PFSK-1 (cell line): ENCODE data around the gene POLR3A.

Experiments
- FOXP2 ChIP-seq: optimal IDR thresholded peaks from 2 replicates; pipeline ENCODE3; 2011; ENCODE audit warnings: borderline replicate concordance, control low read depth, inconsistent platforms; ENCODE audit not compliant: insufficient read depth; ENCODE audit errors: extremely low read length, extremely low read depth
- POLR2AphosphoS5 ChIP-seq: IDR thresholded peaks from 2 replicates; pipeline ENCODE4 v1.6.1; 2012; ENCODE audit warnings: low read depth, mild to moderate bottlenecking, control low read depth, low read length, moderate library complexity
- SIN3A ChIP-seq: IDR thresholded peaks from 2 replicates; pipeline ENCODE4 v1.6.1; 2012; ENCODE audit warnings: mild to moderate bottlenecking, low read length, moderate library complexity, borderline replicate concordance; ENCODE audit not compliant: insufficient read depth
- TAF1 ChIP-seq: IDR thresholded peaks from 2 replicates; pipeline ENCODE4 v1.6.1; 2012; ENCODE audit warnings: low read length, control low read depth, borderline replicate concordance; ENCODE audit not compliant: insufficient read depth
- TF ChIP-seq, protein P1 (sequence below), 2 experiments: IDR thresholded peaks; 2 replicates each; pipeline versions ENCODE4 v1.6.1 to v1.8.0; 2011 to 2012; ENCODE audit warnings: low read depth in 2 of 2, low read length in 2 of 2, control low read depth in 1 of 2, inconsistent platforms in 1 of 2, mild to moderate bottlenecking in 1 of 2, moderate library complexity in 1 of 2; ENCODE audit not compliant: insufficient read depth in 1 of 2

The POLR3A gene

DNA sequence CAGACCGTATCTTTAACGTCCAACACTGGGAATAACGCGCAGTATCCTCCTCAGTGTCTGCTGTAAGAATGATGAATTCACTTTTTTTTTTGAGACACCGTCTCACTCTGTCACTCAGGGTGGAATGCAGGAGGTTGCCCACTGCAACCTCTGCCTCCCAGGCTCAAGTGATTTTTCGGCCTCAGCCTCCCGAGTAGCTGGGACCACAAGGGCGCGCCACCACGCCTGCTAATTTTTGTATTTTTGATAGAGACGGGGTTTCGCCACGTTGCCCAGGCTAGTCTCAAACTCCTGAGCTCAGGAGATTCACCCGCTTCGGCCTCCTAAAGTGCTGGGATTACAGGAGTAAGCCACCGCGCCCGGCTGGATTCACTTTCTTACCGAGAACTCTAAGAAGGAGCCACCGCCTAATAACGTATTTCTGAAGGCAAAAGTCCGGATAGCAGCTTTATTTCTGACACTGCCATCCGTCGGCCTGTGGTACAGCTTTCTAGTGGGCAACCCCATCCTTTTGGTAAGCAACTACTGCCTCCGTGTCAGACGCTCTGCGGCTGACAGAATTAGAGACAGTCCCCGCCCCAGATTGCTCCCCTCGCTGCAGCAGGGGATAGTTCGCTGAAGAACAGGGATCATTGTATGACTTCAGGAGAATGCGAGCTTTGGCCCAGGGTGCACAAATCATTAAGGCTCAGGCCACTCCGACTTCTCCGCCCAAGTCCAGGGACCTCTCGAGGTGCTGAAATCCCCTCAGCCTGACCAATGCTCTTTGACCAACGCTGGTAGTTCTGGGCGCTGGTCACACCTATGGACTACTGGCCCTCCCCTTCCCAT, 662 bp downstream of the POLR3A start:
- TF ChIP-seq, protein P1, sequence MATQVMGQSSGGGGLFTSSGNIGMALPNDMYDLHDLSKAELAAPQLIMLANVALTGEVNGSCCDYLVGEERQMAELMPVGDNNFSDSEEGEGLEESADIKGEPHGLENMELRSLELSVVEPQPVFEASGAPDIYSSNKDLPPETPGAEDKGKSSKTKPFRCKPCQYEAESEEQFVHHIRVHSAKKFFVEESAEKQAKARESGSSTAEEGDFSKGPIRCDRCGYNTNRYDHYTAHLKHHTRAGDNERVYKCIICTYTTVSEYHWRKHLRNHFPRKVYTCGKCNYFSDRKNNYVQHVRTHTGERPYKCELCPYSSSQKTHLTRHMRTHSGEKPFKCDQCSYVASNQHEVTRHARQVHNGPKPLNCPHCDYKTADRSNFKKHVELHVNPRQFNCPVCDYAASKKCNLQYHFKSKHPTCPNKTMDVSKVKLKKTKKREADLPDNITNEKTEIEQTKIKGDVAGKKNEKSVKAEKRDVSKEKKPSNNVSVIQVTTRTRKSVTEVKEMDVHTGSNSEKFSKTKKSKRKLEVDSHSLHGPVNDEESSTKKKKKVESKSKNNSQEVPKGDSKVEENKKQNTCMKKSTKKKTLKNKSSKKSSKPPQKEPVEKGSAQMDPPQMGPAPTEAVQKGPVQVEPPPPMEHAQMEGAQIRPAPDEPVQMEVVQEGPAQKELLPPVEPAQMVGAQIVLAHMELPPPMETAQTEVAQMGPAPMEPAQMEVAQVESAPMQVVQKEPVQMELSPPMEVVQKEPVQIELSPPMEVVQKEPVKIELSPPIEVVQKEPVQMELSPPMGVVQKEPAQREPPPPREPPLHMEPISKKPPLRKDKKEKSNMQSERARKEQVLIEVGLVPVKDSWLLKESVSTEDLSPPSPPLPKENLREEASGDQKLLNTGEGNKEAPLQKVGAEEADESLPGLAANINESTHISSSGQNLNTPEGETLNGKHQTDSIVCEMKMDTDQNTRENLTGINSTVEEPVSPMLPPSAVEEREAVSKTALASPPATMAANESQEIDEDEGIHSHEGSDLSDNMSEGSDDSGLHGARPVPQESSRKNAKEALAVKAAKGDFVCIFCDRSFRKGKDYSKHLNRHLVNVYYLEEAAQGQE (IDR thresholded peaks at IDR 0.05; ENCODE audit: insufficient read depth in 1 of 2, low read depth in 2 of 2, low read length in 2 of 2): no peak
- TF ChIP-seq TAF1 (no peak), POLR2AphosphoS5 (no peak), SIN3A (no peak), FOXP2 (no peak)

DNA sequence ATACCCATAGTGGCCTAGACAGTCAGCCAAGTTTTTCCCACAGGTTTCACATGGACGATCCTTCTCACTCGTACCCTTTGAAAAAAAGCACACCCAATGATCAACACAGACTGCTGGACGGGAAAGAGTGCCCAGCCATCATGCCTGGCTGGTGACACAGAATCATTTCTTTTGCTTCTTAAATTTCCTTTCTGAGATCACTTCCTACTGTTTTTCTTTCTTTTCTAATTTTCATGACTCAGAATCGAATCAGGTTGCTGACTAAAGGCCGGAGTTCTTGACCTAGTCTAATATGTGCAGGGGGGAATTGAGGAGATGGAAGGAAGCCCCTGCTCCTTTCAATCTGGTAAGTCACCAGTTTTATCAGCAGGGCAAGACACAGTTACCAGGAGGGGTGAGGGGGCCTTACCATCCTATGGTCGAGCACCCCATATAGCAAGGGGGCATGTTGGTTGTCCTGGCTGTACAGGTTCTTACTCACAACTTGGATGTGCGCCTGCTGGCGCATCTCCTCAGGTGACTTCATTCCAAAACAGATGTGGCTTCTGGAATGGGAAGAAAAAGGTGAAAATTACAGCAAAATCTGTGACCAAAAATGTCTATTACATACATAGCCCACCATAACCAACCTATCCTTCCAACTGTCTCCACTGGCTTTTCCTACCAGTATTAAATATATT, 3.5 kb downstream of the POLR3A start:
- TF ChIP-seq POLR2AphosphoS5 (no peak), FOXP2 (no peak), TAF1 (no peak), SIN3A (no peak)
- TF ChIP-seq, protein P1 (IDR thresholded peaks at IDR 0.05; ENCODE audit: insufficient read depth in 1 of 2, low read depth in 2 of 2, low read length in 2 of 2): no peak

DNA sequence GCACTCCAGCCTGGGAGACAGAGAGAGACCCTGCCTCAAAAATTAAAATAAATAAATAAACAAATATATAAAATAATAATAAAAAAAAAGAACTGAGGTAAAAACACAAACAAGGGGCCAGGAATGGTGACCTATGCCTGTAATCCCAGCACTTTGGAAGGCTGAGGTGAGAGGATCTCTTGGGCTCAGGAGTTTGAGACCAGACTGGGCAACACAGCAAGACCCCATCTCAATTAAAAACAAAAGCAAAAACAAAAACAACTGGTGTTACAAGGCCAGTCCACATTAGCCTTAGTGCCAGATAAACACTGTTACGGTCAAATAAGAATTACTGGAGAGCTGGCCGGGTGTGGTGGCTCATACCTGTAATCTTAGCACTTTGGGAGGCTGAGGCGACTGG, 5.6 kb downstream of the POLR3A start:
- TF ChIP-seq FOXP2 (no peak), TAF1 (no peak), POLR2AphosphoS5 (no peak), SIN3A (no peak)
- TF ChIP-seq, protein P1 (IDR thresholded peaks at IDR 0.05; ENCODE audit: insufficient read depth in 1 of 2, low read depth in 2 of 2, low read length in 2 of 2): no peak

DNA sequence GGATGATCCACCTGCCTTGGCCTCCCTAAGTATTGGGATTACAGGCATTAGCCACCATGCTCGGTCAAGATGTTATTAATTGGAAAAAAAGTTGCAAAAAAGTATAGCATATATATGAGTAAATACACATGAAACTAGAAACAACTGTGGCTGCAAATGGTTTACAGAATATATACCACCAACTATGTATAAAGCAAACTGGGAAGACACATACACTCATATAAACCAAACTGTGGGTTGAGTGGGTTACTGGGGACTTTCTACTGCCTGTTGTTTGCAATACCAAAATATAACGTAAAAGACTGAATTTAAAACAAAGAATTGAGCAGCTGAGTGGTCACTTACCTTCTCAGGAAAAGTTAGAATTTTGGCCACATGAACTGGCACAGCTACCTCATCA, 8.1 kb downstream of the POLR3A start:
- TF ChIP-seq, protein P1 (IDR thresholded peaks at IDR 0.05; ENCODE audit: insufficient read depth in 1 of 2, low read depth in 2 of 2, low read length in 2 of 2): no peak
- TF ChIP-seq SIN3A (no peak), POLR2AphosphoS5 (no peak), TAF1 (no peak), FOXP2 (no peak)
